SK-N-SH (cell line): ENCODE results near the gene DSTN.

Source experiments
- CTCF ChIP-seq: fragments of 200-600 bp; sonication (generic); IDR thresholded peaks from 2 replicates; pipeline ENCODE4 v1.6.1; 2017; ENCODE audit warnings: antibody characterized with exemption, mild to moderate bottlenecking, moderate library complexity
- RAD21 ChIP-seq: IDR thresholded peaks from 2 replicates; pipeline ENCODE4 v1.6.1; 2012; ENCODE audit warnings: mild to moderate bottlenecking, low read length
- TCF12 ChIP-seq: IDR thresholded peaks from 2 replicates; pipeline ENCODE4 v1.4.0; 2012
- USF1 ChIP-seq: IDR thresholded peaks from 2 replicates; pipeline ENCODE4 v1.4.0; 2012; ENCODE audit warnings: low read depth, borderline replicate concordance

- TF ChIP-seq CTCF (no peak), TCF12 (no peak), USF1 (no peak), RAD21 (no peak)
Measured at GRCh38 chr20:17569616-17570346, at the start of gene DSTN.
